HG03095 (cell line): ENCODE measurements around the gene C17orf58.
"Not testable (repeated sequence)": the region's sequence is repeated elsewhere in the genome, so short reads cannot be mapped to it uniquely, and the experiment has no call there.

ENCODE experiments used
- ATAC-seq: cut with Tn5 transposase; IDR thresholded peaks from one replicate; pipeline ENCODE4 v1.9.1; 2021; ENCODE audit warnings: moderate library complexity; ENCODE audit not compliant: unreplicated experiment

Gene C17orf58

GRCh38 chr17:67962156-67962555 lies 34.1 kb downstream of the C17orf58 start:
- ATAC-seq = not testable (repeated sequence)

GRCh38 chr17:67960276-67960675 lies 36.0 kb downstream of the C17orf58 start:
- not testable (repeated sequence) for ATAC-seq

- ATAC-seq = no peak
These were observed 36.8 kb downstream of the C17orf58 start for GRCh38 chr17:67959510-67959909.

GRCh38 chr17:67950945-67951344 lies 45.3 kb downstream of the C17orf58 start:
- ATAC-seq = no peak

- no peak for ATAC-seq
These were observed 48.9 kb downstream of the C17orf58 start for GRCh38 chr17:67947325-67947813.

- no peak for ATAC-seq
These were observed 49.8 kb downstream of the C17orf58 start for GRCh38 chr17:67946513-67946912.

- no peak for ATAC-seq
These were observed 52.2 kb downstream of the C17orf58 start for GRCh38 chr17:67944035-67944434.

GRCh38 chr17:67942810-67943209 lies 53.5 kb downstream of the C17orf58 start:
- no peak for ATAC-seq
